Endothelial cell of hepatic sinusoid (primary cell): Measurements from ENCODE around the gene GRIP2.

Experiments used
- in situ Hi-C: cut with HindIII; loops from 2 replicates; pipeline ENCODE4 v1.10.0; 2017; ENCODE audit warnings: low sequenced_read_pairs

The GRIP2 gene

DNA sequence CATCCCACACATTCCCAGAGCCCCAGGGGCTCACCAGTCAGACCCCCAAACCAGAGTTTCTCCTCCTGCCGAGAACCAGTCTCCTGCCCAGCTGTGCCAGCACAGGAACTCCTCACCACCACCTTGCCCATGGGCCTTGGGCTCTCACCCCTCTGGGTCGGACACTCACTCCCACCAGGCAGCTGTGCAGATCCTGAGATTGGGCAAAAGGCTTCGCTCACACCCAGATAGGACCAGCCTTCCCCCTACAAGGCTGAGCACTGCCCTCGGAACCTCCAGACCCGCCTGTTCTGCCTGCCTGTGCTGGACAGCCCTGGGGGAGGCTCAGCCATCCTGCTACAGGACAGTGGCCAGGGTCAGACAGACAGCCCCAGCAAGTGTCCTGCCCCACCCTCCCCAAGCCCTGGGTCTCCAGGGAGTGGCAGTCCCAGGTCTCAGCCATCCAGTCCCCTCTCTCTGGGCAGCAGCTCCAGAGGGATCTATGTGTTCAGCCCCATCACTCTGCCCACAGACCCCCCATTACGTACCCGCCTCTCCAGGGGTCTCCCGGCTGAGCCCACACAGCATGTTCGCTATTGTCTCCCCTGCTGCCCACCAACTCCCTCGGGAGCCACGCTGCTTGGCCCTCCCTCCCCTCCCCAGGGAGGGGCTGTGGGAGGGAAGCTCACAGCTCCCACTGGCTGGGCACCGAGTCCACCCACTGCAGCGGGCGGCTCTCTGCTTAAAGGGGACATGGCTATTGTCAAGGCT is at the start of gene GRIP2:
Gene GRIP2, minus strand, starts transcription at position 601 of the 750 bp plus-strand sequence. Its CDS starts 34 bp downstream, at position 567.
- in situ Hi-C loops, result no loop called here

DNA sequence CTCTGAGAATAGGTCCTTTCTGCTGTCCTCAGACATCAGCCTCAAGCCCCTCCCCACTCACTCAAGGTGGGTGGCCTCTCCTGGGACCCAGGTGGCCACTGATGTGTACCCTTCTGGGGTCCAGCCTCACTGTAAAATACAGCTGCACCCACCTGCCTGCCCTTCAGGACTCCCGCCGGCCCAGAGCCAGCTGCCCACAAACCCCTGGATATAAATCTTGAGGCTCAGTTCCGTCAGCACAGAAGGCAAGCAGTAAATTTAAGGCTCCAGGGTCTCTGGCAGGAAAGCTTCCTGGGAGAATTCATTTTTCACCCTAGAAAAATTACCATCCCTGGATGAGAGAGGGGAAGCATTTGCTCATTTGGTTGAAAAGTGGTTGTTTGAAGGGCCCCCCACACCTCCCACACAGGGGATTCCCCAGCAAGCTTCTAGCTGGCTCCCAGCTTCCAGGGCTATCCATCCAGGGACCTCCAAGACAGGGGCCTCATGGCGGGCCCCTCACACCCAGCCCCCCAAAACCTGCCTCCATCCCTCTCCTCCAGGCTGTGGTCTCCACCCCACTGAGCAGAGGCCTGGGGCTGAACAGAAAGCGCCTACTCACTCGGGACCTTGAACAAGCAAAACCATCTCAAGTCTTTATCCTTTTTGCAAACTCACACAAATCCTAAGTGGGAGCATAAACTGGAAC is 48.4 kb upstream of the GRIP2 start:
- in situ Hi-C loops, result loop anchor here (10.0 kb wide), 1 partner anchor 236 kb away; no protein-coding TSS in a partner anchor

DNA sequence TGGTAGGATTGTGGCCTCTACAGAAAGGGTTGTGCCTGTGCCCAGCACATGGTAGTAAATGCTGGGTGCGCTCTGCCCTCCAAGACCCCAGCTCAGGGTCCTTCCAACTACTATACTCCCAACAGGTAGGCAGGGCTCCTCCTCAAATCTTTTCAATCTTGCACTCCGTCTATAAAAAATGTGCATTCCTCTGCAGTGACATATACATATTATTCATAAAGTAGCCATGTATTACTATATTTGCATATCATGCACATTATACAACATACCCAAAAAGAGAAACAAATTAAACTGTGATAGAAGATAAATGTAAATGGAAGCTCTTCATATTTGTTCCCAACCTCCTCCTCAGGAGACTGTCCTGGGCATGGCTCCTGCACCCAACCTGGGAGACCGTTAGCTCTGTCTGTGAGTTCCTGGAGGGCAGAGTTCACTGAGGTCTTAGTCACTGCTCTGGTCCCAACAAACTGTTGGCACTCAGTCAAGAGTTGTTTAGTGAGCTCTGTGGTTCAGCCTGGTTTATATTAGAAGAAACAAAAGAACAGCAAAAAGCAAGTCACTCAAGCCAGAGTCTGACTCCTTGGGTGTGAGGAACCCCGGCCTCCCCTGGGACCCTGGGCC is 47.7 kb upstream of the GRIP2 start:
- in situ Hi-C loops, result loop anchor here (10.0 kb wide), 1 partner anchor 237 kb away; no protein-coding TSS in a partner anchor

DNA sequence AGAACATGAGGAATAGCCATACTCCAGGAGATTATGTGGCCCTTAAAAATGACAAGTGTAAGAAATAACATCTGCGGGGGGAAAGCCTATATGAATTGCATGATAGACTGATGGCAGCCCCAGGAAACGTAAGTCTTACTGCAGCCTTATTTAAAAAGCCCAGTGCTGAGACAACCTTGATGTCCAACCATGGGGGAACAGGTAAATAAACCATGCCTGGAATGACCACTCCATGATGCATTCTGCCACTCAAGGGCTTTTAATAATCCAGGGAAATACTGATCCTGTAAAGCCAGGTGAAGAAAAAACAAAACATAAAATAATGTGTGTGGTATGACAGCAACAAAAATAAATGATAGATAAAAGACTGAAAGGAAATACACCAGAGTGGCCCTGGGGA is 46.5 kb upstream of the GRIP2 start:
- in situ Hi-C loops, result loop anchor here (10.0 kb wide), 1 partner anchor 238 kb away; no protein-coding TSS in a partner anchor

DNA sequence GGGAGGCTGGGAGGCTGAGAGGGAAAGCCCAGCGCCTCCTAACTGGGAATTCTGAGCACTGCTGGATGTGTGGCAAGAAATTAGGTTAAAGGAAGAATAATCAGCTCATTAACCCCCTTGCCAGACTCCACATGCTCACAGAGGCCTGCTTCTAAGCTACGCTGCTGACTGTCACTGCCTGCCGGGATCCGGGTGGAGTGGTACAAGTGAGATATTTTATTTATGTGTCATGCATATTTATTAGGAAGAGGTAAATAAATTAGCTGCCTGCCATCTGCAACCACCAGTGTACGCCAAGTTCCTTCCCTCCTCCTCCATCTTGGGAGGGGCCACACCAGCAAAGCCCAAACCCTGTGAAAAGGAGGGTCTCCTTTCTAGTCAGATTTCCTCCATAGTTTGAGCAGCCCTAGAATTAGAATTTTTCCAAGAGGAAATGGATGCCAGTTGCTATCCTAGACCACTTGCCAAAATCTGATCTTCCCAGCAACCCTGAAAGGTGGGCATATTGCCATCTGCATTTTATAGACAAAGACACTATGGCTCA is 43.5 kb upstream of the GRIP2 start:
- in situ Hi-C loops, result loop anchor here (10.0 kb wide), 1 partner anchor 241 kb away; no protein-coding TSS in a partner anchor

DNA sequence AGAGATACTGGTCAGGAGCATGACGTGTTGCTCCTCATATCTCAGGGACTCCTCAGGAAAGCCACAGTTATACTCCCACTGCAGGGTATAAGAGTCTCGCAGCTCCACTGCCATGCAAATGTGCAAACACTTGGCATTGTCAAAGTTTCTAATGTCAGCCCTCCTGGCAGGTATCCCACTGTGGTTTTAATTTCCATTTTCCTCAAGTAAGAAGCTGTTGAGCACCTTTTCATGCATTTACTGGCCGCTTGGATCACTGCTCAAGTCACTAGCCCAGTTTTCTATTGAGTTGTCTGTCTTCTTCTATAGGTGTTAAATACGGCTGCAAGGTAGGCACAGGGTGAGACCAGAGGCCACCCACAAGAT is 41.9 kb upstream of the GRIP2 start:
- in situ Hi-C loops, result loop anchor here (10.0 kb wide), 1 partner anchor 243 kb away; no protein-coding TSS in a partner anchor

DNA sequence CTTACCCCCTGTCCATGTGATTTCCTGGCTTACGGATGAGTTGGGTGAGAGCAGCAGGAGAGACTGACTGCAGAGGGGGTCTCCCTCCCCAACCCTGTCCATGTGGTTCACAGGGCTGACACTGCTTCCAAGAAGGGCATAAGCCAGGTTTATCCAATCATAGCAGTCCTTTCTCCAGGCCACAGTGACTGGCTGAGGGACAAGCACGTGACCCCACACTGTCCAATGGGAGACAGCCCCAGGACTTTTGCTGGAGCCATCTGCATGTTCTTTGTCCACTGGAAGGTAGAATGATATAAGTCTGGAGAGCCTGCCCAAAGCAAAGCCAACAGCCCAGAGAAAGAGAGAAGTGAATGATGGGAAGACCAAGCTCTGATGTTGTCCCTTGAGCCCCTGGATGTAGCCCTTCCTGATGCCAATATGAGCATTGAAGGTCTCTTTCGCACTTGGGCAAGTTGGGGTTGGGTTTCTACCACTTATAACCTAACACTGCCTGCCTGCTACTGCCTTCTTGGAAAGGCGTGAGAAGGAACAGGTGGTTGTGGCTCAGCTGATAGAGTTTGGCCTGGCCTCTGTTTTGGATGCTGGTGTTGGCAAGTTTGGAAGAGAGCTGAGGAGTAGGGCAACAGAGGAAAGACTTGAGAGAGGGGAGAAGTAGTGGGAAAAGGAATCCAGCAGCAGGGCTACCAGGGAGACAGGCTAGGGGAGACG is 41.3 kb upstream of the GRIP2 start:
- in situ Hi-C loops, result loop anchor here (10.0 kb wide), 1 partner anchor 243 kb away; no protein-coding TSS in a partner anchor

DNA sequence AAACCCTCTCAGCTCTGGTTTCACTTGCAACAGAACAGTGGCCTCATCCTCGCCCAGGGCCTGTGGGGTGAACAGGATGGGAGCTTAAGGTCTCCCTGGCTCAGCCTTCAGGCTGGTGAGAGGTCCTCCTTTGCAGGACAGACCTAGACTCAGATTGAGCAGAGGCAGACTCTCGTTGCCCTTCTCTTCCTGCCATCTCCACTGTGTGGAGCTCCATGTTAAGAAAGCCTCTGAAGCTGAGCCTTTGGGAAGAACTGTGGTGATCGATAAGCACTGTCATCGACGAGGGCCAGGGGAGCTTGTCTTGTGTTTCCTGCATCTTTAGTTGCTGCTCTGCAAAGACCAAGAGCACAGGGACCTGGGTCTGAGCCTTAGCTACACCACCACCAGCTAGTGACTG is 37.8 kb upstream of the GRIP2 start:
- in situ Hi-C loops, result no loop called here

DNA sequence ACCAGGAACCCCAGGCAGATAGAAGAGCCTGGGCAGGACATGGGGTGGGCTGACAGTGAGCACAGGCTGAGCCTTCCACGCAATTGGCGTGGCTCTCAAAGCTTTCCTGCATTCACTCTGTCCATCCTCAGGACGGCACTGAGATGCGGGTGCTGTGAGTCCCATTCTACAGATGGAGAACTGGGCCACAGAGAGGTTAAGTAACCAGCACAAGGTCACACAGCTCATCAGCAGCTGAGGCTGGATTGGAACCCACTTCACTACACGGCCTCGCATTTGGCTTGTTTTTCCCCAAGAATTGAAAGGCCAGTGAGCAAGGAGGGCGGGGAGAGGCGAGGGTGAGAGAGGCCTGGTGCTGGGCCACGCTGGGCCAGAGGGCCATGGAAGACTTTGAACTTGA is 36.0 kb upstream of the GRIP2 start:
- in situ Hi-C loops, result no loop called here

DNA sequence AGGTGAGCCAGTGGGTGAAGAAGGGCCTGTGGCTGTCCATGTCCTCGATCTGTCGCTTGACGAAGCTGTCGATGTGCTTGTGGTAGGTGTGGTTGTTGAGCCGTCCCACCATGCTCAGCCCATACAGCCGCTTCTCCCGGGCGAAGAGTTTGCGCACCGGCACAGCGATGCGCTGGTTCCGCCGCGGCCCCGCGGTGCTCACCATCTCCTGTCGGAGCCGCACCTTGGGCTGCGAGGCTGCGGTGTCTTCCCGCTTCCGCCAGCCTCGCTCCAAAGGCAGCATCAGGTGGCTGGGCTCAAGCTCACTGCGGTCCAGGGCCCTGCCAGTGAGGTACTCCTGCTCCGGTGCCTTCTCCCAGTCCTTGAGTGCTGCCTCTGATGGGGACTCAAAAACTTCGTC is 34.0 kb upstream of the GRIP2 start:
- in situ Hi-C loops, result no loop called here

DNA sequence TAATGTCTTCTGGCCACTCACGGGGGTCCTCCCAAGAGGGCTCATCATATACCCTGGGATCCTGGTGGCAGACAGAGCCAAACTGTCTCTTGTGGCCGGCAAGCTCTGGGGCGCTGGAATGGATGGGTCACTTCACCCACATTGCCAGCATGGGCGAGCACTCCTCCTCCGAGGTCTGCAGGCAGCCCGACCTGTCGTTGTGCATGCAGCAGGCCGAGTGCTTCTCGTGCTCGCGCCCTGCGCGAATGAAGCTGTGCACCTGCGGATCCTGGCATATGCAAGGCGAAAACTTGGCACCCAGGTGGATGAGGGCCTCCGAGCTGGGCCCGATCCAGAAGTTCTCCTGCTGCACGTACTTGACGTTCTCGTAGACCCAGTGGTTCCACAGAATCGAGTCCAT is 33.6 kb upstream of the GRIP2 start:
- in situ Hi-C loops, result no loop called here

DNA sequence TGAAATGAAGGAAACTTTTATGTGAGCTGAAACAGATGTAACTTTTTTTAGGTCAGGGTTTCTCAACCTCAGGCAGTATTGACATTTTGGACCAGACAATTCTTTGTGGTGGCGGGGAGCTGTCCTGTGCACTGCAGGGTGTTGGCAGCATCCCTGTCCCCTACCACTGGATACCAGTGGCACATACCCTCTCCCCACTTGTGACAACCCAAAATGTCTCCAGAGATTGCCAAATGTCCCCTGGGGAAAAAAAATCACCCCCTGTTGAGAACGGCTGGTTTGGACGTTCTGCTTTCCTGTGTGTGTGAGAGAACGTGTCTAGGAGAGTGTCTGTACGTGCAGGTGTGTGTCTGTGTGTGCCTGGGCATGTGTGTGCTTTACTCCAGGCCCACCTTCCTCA is 30.7 kb upstream of the GRIP2 start:
- in situ Hi-C loops, result no loop called here

DNA sequence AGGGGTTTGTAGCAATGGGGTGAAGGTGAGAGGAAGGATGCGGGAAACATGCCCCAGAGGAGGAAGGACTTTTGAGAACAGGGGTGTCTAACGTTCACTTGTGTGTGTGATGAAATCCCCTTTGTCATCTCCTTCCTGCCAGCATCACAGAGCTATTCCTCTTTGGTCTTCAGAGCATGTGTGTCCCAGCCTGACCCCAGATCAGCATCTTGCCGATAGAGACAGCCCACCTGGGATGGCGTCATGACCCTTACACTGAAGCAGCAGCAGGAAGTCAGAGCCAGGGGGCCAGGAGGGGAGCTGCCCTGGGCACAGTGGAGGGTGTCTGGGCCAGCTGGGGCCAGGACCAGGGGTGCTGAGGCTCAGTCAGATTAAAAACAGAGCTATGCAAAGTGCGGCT is 29.9 kb upstream of the GRIP2 start:
- in situ Hi-C loops, result no loop called here

DNA sequence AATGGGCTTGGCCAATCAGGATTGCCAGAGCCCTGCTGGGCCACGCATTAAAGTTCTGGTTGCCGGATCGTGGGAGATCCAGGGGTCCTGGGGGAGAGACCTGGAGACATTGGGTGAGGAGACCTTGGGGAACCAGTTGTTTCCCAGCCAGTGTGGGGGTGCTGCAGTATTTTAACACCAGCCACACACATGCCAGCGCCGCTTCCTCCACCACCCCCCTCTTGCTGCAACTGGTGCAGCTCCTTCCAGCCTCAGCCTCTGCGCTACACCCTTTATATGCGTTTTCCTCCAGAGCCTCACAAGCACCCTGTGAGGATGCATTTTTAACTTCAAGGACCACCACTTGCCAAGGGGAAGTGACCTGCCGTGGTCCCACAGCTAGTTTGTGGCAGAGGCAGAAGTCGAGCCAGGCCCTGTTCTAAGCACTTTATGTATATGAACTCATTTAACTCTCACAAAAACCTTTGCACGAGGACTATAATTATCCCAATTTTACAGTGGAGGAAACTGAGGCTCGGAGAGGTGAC is 29.4 kb upstream of the GRIP2 start:
- in situ Hi-C loops, result no loop called here

DNA sequence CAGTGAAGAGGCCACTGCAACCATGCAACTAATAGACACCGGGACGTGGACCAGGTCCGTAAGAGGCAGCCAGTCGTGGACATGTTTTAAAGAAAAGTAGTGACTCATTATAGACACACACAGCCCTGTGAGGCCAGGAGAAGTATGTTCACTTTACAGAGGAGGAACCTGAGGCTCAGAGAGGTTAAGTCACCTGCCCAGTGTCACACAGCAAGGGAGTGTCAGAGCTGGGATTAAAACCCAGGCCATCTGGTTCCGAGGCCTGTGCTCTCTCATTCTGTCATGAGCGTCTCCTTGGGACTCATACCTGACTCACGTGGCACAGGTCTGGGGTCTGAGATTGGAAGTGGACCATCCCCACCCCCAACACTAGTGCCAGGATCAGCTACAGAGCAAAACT is 28.1 kb upstream of the GRIP2 start:
- in situ Hi-C loops, result no loop called here

DNA sequence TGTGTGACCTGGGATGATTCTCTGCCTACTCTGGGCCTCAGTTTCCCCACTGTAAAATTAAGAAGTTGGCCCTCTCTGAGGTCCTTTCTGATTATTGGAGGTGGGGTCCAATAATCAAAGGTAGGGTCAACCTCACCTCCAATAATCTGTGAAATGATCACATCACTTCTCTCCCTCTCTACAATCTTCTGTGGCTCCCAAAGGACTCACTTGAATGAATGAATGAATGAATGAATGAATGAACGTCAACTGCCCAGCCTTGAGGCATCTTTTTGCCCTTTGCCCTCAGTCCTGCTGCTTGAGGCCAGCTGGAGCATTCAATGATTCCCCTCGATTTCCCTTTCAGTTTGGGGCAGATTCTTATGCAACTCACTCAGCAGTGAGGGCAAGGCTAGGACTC is 26.7 kb upstream of the GRIP2 start:
- in situ Hi-C loops, result no loop called here

DNA sequence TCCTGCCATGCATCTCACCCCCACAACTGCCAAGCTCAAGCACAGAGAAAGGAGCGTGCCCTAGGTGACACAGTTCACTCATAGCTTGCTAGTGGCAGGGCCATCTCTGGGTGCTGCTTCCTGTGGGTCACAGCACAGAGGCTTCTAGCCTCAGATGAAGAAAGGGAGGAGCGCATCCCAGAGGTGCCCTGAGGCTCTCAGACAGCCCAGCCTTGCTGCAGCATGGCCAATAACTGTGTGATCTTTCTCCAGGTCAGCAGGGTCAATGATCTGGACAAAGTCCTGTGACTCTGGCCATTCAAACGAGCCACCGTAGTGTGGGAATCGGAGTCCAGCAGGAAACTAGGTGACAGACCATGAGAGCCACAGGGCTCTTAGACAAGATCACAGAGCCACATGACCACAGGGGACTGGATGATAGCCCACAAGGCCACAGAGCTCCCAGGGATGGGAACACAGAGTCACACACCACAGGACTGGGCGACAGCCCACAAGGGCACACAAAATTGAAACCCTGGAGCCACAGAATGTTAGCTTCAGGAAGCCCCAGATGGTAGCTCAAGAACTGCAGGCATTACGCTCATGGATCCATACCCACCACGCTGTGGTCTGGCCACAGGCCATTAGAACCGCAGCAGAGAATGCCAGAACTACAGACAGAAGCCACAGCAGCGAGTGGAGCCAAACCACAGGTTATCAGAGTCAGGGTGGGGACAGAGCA is 25.9 kb upstream of the GRIP2 start:
- in situ Hi-C loops, result no loop called here

DNA sequence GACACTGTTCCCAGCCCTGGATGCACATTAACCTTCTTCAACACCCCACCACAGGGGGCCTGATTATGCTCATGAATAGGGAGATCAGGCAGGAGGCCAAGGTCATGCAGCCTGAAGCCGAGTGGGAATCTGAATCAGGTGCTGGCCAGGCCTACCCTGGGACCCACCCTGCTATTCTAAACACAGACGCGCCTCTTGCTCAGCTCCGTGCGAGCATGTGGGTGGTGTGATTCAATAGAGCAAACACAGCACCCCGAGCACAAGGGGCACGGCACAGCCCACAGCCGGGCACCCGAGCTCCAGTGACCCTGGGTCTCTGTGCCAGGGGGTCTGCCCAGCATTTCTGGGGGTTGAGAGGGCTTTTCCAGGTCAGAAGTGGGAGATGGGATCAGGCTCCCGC is 24.6 kb upstream of the GRIP2 start:
- in situ Hi-C loops, result no loop called here

DNA sequence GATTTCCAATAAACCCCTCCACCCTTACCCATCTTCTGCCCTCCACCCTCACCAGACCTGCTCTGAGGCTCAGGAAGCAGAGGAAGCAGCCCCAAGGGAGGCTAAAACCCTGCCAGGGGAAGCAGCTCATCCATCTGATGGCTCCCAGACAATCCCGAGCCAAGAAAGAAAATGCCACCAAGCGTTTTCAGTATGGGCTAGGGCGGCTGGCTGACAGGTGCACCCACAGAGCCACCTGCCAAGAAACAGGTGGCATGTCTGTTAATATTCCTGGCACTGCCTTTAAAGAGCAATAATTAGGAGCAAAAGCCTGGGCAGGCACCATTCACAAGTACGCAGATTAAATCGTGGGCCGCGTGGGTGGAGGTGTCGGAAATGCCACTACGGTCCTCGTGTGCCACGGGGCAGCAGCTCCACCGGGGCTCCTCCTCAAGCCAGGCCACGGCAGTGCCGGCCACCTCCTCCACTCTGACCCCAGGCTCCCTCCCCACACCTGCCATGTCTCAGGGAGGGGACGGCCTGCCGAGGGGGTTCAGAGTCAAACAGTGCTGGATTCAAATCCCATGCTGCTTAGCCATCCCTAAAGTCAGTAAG is 23.9 kb upstream of the GRIP2 start:
- in situ Hi-C loops, result no loop called here
